Stimulated activated CD4-positive, alpha-beta T cell treated with anti-CD3 and anti-CD28 coated beads, TNF-alpha, amount 100 ng/mL, for 4 hours (primary cell): ENCODE measurements around the gene FANCD2.
"Not testable (repeated sequence)": the region's sequence is repeated elsewhere in the genome, so short reads cannot be mapped to it uniquely, and the experiment has no call there.

Experiments used
- DNase-seq, 3 experiments: peaks; one replicate each; pipeline ENCODE4 v3.0.0-alpha.2; 2020; ENCODE audit warnings: low read depth in 3 of 3

The FANCD2 gene

GRCh38 chr3:10015461-10015904 lies 10.8 kb upstream of the FANCD2 start:
- DNase-seq, result no peak

- DNase-seq, result no peak
Measured at GRCh38 chr3:10017636-10018292, 8.5 kb upstream of the FANCD2 start.

- DNase-seq, result not testable (repeated sequence)
Measured at GRCh38 chr3:10018806-10019205, 7.4 kb upstream of the FANCD2 start.

GRCh38 chr3:10019326-10019725 lies 6.9 kb upstream of the FANCD2 start:
- no peak for DNase-seq

- DNase-seq, result no peak
Measured at GRCh38 chr3:10021856-10022775, 4.1 kb upstream of the FANCD2 start.

- DNase-seq, result no peak
Measured at GRCh38 chr3:10023587-10024310, 2.5 kb upstream of the FANCD2 start.

GRCh38 chr3:10025205-10026083 lies 793 bp upstream of the FANCD2 start:
- no peak for DNase-seq

GRCh38 chr3:10041034-10041433 lies 14.8 kb downstream of the FANCD2 start:
- DNase-seq, result no peak

- DNase-seq, result no peak
Measured at GRCh38 chr3:10047876-10048275, 21.6 kb downstream of the FANCD2 start.

GRCh38 chr3:10053054-10053453 lies 26.8 kb downstream of the FANCD2 start:
- not testable (repeated sequence) for DNase-seq

GRCh38 chr3:10055097-10055496 lies 28.9 kb downstream of the FANCD2 start:
- DNase-seq, result no peak

- not testable (repeated sequence) for DNase-seq
Measured at GRCh38 chr3:10070077-10070476, 43.8 kb downstream of the FANCD2 start.

GRCh38 chr3:10074666-10075065 lies 48.4 kb downstream of the FANCD2 start:
- no peak for DNase-seq

- no peak for DNase-seq
Measured at GRCh38 chr3:10081871-10082270, 55.6 kb downstream of the FANCD2 start.

- no peak for DNase-seq
Measured at GRCh38 chr3:10085738-10086137, 59.5 kb downstream of the FANCD2 start.

GRCh38 chr3:10088256-10088655 lies 62.0 kb downstream of the FANCD2 start:
- no peak for DNase-seq

GRCh38 chr3:10090179-10090578 lies 63.9 kb downstream of the FANCD2 start:
- no peak for DNase-seq

- DNase-seq, result not testable (repeated sequence)
Measured at GRCh38 chr3:10090774-10091173, 64.5 kb downstream of the FANCD2 start.

GRCh38 chr3:10091387-10091786 lies 65.2 kb downstream of the FANCD2 start:
- not testable (repeated sequence) for DNase-seq

- DNase-seq, result no peak
Measured at GRCh38 chr3:10093678-10094077, 67.4 kb downstream of the FANCD2 start.

- DNase-seq, result no peak
Measured at GRCh38 chr3:10099041-10099440, 72.8 kb downstream of the FANCD2 start.
